Liver (tissue), 9 donors: Measurements from ENCODE around the gene BRI3BP. TPM values are rescaled to one million over a fixed set of nuclear protein-coding genes. Genes with fewer than 3 reads are reported as not detected.

Experiments
- DNase-seq: peaks from one replicate; pipeline ENCODE4 v3.0.0-alpha.2; 2017; ENCODE audit warnings: low spot score
- H3K27ac ChIP-seq, 2 donors: one replicate each; pipeline ENCODE4 v1.7.0; 2013; ENCODE audit warnings: inconsistent platforms in 2 of 2, low read length in 2 of 2, control low read depth in 1 of 2, low read depth in 1 of 2, mild to moderate bottlenecking in 1 of 2
- H3K27me3 ChIP-seq, 4 donors: one replicate each; pipeline versions ENCODE4 v1.6.1 to v1.7.0; 2013; ENCODE audit warnings: low read length in 3 of 4, inconsistent platforms in 1 of 4, mild to moderate bottlenecking in 1 of 4, moderate library complexity in 1 of 4; ENCODE audit not compliant: control insufficient read depth in 4 of 4, insufficient read depth in 4 of 4
- H3K36me3 ChIP-seq, 4 donors: one replicate each; pipeline versions ENCODE4 v1.6.1 to v1.7.0; 2013; ENCODE audit warnings: low read length in 3 of 4, mild to moderate bottlenecking in 3 of 4, low read depth in 1 of 4, moderate library complexity in 1 of 4; ENCODE audit not compliant: control insufficient read depth in 4 of 4, insufficient read depth in 3 of 4
- H3K4me1 ChIP-seq, 4 donors: one replicate each; pipeline versions ENCODE4 v1.6.1 to v1.7.0; 2013; ENCODE audit warnings: low read length in 3 of 4, mild to moderate bottlenecking in 3 of 4, moderate library complexity in 1 of 4; ENCODE audit not compliant: control insufficient read depth in 4 of 4, insufficient read depth in 4 of 4
- H3K4me3 ChIP-seq, 3 donors: one replicate each; pipeline versions ENCODE4 v1.6.1 to v1.7.0; 2013; ENCODE audit warnings: low read length in 3 of 3, control low read depth in 1 of 3, low read depth in 1 of 3, mild to moderate bottlenecking in 1 of 3
- H3K9ac ChIP-seq, 2 donors: one replicate each; pipeline ENCODE4 v1.7.0; 2013; ENCODE audit warnings: low read length in 2 of 2, mild to moderate bottlenecking in 2 of 2, moderate library complexity in 2 of 2, control low read depth in 1 of 2, low read depth in 1 of 2
- H3K9me3 ChIP-seq, 4 donors: one replicate each; pipeline versions ENCODE4 v1.6.1 to v1.7.0; 2013; ENCODE audit warnings: low read length in 3 of 4; ENCODE audit not compliant: control insufficient read depth in 4 of 4
- ATF3 ChIP-seq: IDR thresholded peaks from 2 replicates; pipeline ENCODE4 v1.6.1; 2016; ENCODE audit warnings: antibody characterized with exemption
- CTCF ChIP-seq: fragments of 150-350 bp; IDR thresholded peaks from 2 replicates; pipeline ENCODE4 v1.5.1; 2017; ENCODE audit warnings: improper control_type of control experiment, low read depth, low read length; ENCODE audit not compliant: missing input control
- EGR1 ChIP-seq, 2 donors: IDR thresholded peaks; 2 replicates each; pipeline ENCODE4 v1.6.1; 2016 to 2018; ENCODE audit warnings: antibody characterized with exemption in 2 of 2, low read depth in 2 of 2
- FOXA1 ChIP-seq: IDR thresholded peaks from 2 replicates; pipeline ENCODE4 v1.6.1; 2016; ENCODE audit warnings: antibody characterized with exemption
- FOXA2 ChIP-seq: IDR thresholded peaks from 2 replicates; pipeline ENCODE4 v1.6.1; 2016; ENCODE audit warnings: antibody characterized with exemption
- GABPA ChIP-seq, 2 donors: IDR thresholded peaks in 1 of 2; conservative IDR thresholded peaks in 1 of 2; 2 replicates each; pipeline ENCODE4 v1.6.1; 2016; ENCODE audit warnings: antibody characterized with exemption in 2 of 2, mild to moderate bottlenecking in 1 of 2, moderate library complexity in 1 of 2
- HNF4A ChIP-seq, 2 donors: conservative IDR thresholded peaks; 2 replicates each; pipeline ENCODE4 v1.6.1; 2016; ENCODE audit warnings: antibody characterized with exemption in 2 of 2, mild to moderate bottlenecking in 2 of 2
- HNF4G ChIP-seq: IDR thresholded peaks from 2 replicates; pipeline ENCODE4 v1.6.1; 2016; ENCODE audit warnings: antibody characterized with exemption
- JUND ChIP-seq, 2 donors: IDR thresholded peaks; 2 replicates each; pipeline ENCODE4 v1.6.1; 2016; ENCODE audit warnings: antibody characterized with exemption in 2 of 2
- NR2F2 ChIP-seq: IDR thresholded peaks from 2 replicates; pipeline ENCODE4 v1.6.1; 2016; ENCODE audit warnings: antibody characterized with exemption
- RAD21 ChIP-seq, 2 donors: IDR thresholded peaks; 2 replicates each; pipeline ENCODE4 v1.6.1; 2016; ENCODE audit warnings: antibody characterized with exemption in 2 of 2, mild to moderate bottlenecking in 2 of 2
- RXRA ChIP-seq, 2 donors: IDR thresholded peaks; 2 replicates each; pipeline ENCODE4 v1.6.1; 2017 to 2018; ENCODE audit warnings: antibody characterized with exemption in 2 of 2, mild to moderate bottlenecking in 1 of 2
- SP1 ChIP-seq: IDR thresholded peaks from 2 replicates; pipeline ENCODE4 v1.6.1; 2018; ENCODE audit warnings: antibody characterized with exemption, mild to moderate bottlenecking
- TAF1 ChIP-seq: conservative IDR thresholded peaks from 2 replicates; pipeline ENCODE4 v1.6.1; 2016; ENCODE audit warnings: antibody characterized with exemption, mild to moderate bottlenecking
- YY1 ChIP-seq: IDR thresholded peaks from 2 replicates; pipeline ENCODE4 v1.6.1; 2016; ENCODE audit warnings: antibody characterized with exemption, mild to moderate bottlenecking
- ZBTB33 ChIP-seq: IDR thresholded peaks from 2 replicates; pipeline ENCODE4 v1.6.1; 2016; ENCODE audit warnings: antibody characterized with exemption
- WGBS: extraction: QIAGEN DNeasy Blood & Tissue Kit; methylation state at CpG from one replicate; pipeline ENCODE4 v1.1.7; 2013; 5-methylcytosine and 5-hydroxymethylcytosine counted together
- polyA plus RNA-seq, 2 donors: library from polyadenylated mRNA; stranded (reverse) in 1 of 2; unstranded in 1 of 2; fragments of 200-250 nt in 1 of 2; fragments of >200 nt in 1 of 2; fragmentation: Nextera tagmentation in 1 of 2; extraction: Ambion mirVana in 1 of 2; gene quantifications; one replicate each; pipeline versions ENCODE4 v1.2.1 to v1.2.3, GENCODE V29; 2013 to 2015
- total RNA-seq, 2 donors: library from RNA; depleted of rRNA; stranded (reverse); fragments of >200 nt; gene quantifications; one replicate each; pipeline ENCODE4 v1.2.3, GENCODE V29; 2014
- TF ChIP-seq, protein P1 (sequence below): IDR thresholded peaks from 2 replicates; pipeline ENCODE4 v1.6.1; 2016; ENCODE audit warnings: antibody characterized with exemption, mild to moderate bottlenecking
- TF ChIP-seq, protein P2 (sequence below): IDR thresholded peaks from 2 replicates; pipeline ENCODE4 v1.6.1; 2016; ENCODE audit warnings: antibody characterized with exemption
- donor health status: healthy.
- donor health status: healthy.
- donor health status: healthy.
- donor health status: healthy.
- donor health status: healthy.

The BRI3BP gene
- total and polyA plus RNA-seq, 4 donors, result 2.4 to 15.3 (median 4.7) TPM

DNA sequence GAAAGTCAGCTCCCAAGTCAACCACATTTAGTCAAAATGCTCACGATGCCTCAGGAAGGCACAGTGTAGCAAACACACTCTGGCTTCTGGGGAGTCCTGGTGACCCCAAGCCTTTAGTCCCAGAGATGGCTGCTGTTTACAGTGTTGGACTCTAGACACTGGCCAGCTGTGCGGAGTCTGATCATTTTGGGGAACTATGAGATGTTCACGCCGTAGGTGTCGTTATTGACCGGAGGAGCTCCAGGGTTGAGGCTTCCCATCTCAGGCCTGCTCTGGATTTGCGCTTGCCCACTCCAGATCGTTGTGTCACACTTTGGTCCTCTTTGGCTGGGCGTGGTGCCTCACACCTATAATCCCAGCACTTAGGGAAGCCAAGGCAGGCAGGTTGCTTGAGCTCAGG lies 27.7 kb downstream of the BRI3BP start:
- TF ChIP-seq SP1, result no peak
- TF ChIP-seq RXRA (IDR thresholded peaks at IDR 0.05), result no peak
- TF ChIP-seq FOXA1, result no peak
- no peak for TF ChIP-seq YY1
- TF ChIP-seq, protein P1, sequence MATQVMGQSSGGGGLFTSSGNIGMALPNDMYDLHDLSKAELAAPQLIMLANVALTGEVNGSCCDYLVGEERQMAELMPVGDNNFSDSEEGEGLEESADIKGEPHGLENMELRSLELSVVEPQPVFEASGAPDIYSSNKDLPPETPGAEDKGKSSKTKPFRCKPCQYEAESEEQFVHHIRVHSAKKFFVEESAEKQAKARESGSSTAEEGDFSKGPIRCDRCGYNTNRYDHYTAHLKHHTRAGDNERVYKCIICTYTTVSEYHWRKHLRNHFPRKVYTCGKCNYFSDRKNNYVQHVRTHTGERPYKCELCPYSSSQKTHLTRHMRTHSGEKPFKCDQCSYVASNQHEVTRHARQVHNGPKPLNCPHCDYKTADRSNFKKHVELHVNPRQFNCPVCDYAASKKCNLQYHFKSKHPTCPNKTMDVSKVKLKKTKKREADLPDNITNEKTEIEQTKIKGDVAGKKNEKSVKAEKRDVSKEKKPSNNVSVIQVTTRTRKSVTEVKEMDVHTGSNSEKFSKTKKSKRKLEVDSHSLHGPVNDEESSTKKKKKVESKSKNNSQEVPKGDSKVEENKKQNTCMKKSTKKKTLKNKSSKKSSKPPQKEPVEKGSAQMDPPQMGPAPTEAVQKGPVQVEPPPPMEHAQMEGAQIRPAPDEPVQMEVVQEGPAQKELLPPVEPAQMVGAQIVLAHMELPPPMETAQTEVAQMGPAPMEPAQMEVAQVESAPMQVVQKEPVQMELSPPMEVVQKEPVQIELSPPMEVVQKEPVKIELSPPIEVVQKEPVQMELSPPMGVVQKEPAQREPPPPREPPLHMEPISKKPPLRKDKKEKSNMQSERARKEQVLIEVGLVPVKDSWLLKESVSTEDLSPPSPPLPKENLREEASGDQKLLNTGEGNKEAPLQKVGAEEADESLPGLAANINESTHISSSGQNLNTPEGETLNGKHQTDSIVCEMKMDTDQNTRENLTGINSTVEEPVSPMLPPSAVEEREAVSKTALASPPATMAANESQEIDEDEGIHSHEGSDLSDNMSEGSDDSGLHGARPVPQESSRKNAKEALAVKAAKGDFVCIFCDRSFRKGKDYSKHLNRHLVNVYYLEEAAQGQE, result no peak
- no peak for TF ChIP-seq FOXA2
- TF ChIP-seq GABPA (IDR thresholded peaks at IDR 0.05 in 1 of 2, conservative IDR thresholded peaks at IDR 0.05 in 1 of 2), result no peak
- no peak for TF ChIP-seq NR2F2
- TF ChIP-seq ATF3, result no peak
- no peak for TF ChIP-seq JUND (IDR thresholded peaks at IDR 0.05)
- TF ChIP-seq, protein P2, sequence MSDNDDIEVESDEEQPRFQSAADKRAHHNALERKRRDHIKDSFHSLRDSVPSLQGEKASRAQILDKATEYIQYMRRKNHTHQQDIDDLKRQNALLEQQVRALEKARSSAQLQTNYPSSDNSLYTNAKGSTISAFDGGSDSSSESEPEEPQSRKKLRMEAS, result no peak
- TF ChIP-seq HNF4G, result no peak
- no peak for TF ChIP-seq CTCF
- TF ChIP-seq HNF4A (conservative IDR thresholded peaks at IDR 0.05), result no peak
- TF ChIP-seq ZBTB33, result no peak
- no peak for TF ChIP-seq TAF1
- TF ChIP-seq EGR1 (IDR thresholded peaks at IDR 0.05; ENCODE audit: low read depth in 2 of 2), result no peak
- H3K9me3 ChIP-seq, result no peaks in the 10 kb centered on the region
- H3K27ac ChIP-seq, result no peak overlapping the region
- no peaks in the 10 kb centered on the region for H3K4me1 ChIP-seq
- no peak overlapping the region for H3K9ac ChIP-seq
- H3K27me3 ChIP-seq, result no peaks in the 10 kb centered on the region
- WGBS, result 98% methylated on average over 9 of the region's 9 CpGs
- no peak overlapping the region for H3K4me3 ChIP-seq
- H3K36me3 ChIP-seq, result peaks cover 0 to 4% (median 0%) of the 10 kb centered on the region in 4 donors
- DNase-seq, result no peak

- H3K4me1 ChIP-seq, result no peaks in the 10 kb centered on the region
- TF ChIP-seq JUND (IDR thresholded peaks at IDR 0.05), result no peak
- TF ChIP-seq FOXA2, result no peak
- TF ChIP-seq YY1, result no peak
- TF ChIP-seq TAF1, result no peak
- TF ChIP-seq NR2F2, result no peak
- TF ChIP-seq, protein P2, result no peak
- no peak for TF ChIP-seq RXRA (IDR thresholded peaks at IDR 0.05)
- TF ChIP-seq CTCF, result no peak
- TF ChIP-seq HNF4A (conservative IDR thresholded peaks at IDR 0.05), result no peak
- no peak for TF ChIP-seq RAD21 (IDR thresholded peaks at IDR 0.05)
- TF ChIP-seq ATF3, result no peak
- H3K9me3 ChIP-seq, result no peaks in the 10 kb centered on the region
- no peak overlapping the region for H3K4me3 ChIP-seq
- no peak overlapping the region for H3K9ac ChIP-seq
- 90% methylated on average over 5 of the region's 5 CpGs for WGBS
- no peak overlapping the region for H3K27ac ChIP-seq
- no peak for DNase-seq
- peaks cover 0 to 4% (median 0%) of the 10 kb centered on the region in 4 donors for H3K36me3 ChIP-seq
- no peaks in the 10 kb centered on the region for H3K27me3 ChIP-seq
Measured at GRCh38 chr12:125021771-125022170, 28.3 kb downstream of the BRI3BP start.
